DMS79 treated with DMSO at 0.1 percent for 48 hours (cell line): ENCODE results near the gene NFASC.

Source experiments
- DNase-seq: peaks from one replicate; lab custom pipeline; 2025; lab: John Stamatoyannopoulos, UW

The NFASC gene

DNA sequence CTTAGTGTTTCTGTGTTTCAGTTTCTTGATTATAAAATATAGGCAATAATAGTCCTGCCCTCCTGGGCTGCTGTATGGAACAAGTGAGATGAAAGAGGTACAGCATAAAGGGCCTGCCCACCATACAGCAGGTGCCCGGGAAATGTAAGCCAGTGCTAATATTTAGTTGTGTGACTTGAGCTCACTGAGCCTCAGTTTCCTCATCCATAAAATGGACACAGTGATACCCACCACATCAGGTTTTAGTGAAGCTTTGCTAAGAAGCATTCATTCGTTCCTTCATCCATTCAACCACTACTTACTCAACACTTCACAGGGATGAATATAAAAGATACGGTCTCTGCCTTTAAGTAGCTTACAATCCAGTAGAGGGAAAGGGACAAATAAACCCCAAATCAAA is 192.2 kb downstream of the NFASC start:
- DNase-seq = no peak

- no peak for DNase-seq
Observed at GRCh38 chr1:205064301-205064700, 193.6 kb downstream of the NFASC start.

GRCh38 chr1:205064741-205065316 is 194.2 kb downstream of the NFASC start:
- DNase-seq = no peak

- no peak for DNase-seq
Observed at GRCh38 chr1:205065666-205066065, 195.0 kb downstream of the NFASC start.

DNA sequence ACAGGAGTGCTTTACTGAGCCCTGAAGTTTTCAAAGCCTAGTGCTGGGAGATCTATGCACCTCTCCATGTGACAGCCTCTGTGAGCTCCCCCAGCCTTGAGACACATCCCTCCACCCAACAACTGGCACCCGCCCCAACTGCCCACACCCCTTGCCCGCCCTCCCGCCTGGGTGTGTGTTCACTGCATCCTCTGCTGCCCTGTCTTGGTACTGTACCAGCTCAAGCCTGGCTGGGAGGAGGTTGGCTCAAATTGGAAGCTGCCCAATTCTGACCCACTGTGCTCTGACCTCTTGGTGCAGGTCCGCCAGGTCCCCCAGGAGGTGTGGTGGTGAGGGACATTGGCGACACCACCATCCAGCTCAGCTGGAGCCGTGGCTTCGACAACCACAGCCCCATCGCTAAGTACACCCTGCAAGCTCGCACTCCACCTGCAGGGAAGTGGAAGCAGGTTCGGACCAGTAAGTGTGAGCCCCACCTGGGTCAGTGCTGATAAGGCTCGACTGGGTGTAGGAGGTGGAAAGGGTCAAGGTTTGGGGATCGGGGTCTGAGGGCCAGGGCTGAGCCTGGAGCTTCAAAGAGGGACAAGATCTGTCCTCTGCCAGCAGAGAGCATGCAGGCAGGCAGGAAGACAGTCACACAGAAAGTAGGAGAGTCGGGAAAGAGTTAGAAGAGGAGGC is 195.6 kb downstream of the NFASC start:
- no peak for DNase-seq

GRCh38 chr1:205067031-205067430 is 196.4 kb downstream of the NFASC start:
- DNase-seq = no peak

DNA sequence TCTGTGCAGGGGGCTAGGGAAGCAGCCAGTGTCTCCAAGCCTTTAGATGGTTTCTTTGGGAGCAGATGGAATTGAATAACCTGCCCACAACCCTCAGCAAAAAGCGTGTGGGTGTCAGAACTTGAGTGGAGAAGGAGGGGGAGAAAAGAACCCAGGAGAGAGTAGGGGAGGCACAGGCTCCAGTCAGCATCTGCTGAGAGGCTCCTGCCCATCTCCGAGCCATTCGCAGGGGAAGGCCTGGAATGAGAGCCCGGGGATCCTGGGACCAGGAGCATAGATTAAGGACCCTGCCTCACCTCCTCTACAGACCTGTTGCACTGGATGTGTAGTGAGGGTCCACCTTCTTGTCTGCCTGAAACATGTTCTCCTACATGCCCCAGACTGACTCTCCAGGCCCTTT is 197.3 kb downstream of the NFASC start:
- DNase-seq = no peak

DNA sequence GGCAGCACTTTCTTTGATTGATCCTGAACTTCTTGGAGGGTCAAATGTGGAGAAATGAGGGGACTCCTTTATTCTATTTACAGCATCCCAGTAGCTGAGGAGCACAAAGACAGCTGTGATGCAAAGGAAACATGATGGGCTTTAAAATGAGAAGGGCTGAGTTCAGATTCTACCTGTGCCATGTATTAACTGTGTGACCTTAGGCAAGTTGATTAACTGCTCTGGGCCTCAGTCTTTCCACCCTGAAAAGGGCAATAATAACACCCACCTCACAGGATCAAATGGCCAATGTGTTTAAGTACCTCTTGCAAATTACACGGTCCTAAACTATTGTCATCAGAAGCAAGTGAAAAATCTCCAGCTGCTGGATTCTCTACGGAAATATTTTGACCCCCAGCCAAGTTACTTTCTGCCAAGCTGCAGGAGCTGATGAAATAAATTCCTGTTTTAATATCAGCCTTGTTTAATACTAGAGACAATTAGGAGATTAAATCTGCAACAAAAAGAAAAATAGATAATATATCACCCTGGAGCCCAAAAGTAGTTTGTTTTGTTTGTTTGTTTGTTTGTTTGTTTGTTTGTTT is 197.9 kb downstream of the NFASC start:
- DNase-seq = no peak

DNA sequence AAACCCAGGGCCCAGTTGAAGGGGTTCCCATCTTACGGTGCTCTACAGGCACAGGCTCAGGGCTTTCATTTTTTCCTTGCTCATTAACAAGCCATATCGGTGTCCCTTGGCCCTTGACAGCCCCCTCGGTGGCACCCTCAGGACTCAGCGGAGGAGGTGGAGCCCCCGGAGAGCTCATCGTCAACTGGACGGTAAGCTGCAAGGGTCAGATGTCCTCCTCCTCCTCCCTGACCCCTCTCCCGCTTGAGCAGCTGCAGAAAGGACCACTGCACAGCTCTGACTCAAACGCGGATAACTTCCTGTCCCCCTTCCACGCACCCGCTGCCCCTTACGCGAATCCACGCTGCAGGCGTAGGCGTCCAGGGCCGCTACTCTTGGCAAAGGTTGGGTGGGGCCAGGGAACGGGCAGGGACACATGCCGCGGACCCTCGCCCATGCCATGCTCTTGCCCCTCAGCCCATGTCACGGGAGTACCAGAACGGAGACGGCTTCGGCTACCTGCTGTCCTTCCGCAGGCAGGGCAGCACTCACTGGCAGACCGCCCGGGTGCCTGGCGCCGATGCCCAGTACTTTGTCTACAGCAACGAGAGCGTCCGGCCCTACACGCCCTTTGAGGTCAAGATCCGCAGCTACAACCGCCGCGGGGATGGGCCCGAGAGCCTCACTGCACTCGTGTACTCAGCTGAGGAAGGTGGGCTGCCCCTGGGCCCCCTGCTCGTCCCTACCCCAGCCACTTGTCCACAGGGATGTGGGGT is 198.9 kb downstream of the NFASC start:
- DNase-seq = no peak

GRCh38 chr1:205071028-205071409 is 200.4 kb downstream of the NFASC start:
- no peak for DNase-seq

DNA sequence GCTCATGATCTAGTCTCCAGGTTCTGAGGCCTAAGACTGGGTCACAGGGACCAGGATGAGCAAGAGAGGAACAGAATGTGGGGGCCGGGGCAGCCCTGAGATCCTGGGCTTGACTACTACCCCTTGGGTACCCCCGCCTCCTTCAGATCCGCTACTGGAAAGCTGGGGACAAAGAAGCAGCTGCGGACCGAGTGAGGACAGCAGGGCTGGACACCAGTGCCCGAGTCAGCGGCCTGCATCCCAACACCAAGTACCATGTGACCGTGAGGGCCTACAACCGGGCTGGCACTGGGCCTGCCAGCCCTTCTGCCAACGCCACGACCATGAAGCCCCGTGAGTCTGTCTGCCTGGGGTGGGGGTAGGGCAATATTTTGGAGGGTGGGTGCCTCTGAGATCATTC is 201.1 kb downstream of the NFASC start:
- no peak for DNase-seq

GRCh38 chr1:205072286-205072685 is 201.6 kb downstream of the NFASC start:
- no peak for DNase-seq
